ENCODE data around the gene ZNF33B.

Gene ZNF33B

DNA sequence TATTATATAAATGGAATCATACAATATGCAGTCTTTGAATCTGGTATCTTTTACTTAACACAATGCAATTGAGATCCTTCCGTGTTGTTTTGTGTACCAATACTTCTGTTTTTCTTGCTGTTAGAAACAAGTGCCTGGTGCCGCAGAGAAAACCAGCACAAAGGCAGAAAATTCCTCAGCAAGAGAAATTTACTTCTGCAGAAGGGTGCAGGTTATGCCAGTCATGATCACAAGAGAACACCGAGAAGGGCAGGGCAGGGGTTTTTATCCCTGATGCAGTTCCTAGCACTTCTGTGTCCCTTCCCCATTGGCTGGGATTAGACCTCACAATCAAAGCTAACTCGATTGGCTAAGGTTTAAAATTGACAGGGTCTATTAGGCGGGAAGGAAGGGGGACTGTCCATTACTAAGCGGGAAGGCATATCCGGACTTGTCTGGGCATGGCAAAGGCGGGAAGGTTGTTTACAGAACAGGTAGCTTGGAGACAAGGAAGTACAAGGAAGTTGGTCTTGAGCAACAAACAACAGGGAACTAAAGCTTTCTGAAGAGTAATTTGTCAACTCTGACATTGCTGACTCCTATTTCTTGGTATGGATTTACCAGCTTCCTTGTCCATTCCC lies 2.4 kb upstream of the ZNF33B start:
- H3K4me1 ChIP-seq (ENCODE audit: insufficient read depth, low read length), result peaks cover 12% of the 10 kb centered on the region
- H3K27me3 ChIP-seq (ENCODE audit: insufficient read depth, low read length), result peaks cover 2% of the 10 kb centered on the region
- H2AFZ ChIP-seq (ENCODE audit: low read depth, low read length), result no peak overlapping the region
- H3K4me3 ChIP-seq (ENCODE audit: low read length), result no peak overlapping the region
- no peaks in the 10 kb centered on the region for H3K36me3 ChIP-seq (ENCODE audit: insufficient read depth, low read length)
- H3K9me3 ChIP-seq (ENCODE audit: low read length), result no peaks in the 10 kb centered on the region

DNA sequence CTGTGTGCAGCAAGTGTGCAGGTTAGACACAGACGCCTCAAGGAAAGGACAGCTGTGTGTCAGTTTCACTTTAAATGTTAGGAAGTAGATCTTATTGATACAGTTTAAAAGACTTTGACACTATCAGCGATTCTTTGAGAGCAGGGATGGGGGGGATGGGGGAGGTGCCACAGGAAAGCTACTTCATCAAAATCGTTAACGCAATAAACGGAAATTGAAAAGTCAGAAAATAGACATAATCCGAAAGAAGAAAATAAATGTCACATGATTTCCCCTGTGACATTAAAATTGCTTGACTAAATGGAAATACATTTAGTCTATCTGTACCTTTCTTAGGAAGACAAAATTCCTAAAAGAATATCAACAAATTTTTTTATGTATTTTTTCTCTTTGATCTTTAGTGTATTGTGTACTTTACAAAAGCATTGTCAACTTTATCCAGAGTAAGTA lies 476 bp upstream of the ZNF33B start:
- Histone ChIP-seq H3K4me1 (ENCODE audit: insufficient read depth, low read length) (peaks cover 12% of the 10 kb centered on the region), H3K27me3 (ENCODE audit: insufficient read depth, low read length) (no peaks in the 10 kb centered on the region), H3K4me3 (ENCODE audit: low read length) (peak overlapping the region; percentile 80), H3K36me3 (ENCODE audit: insufficient read depth, low read length) (no peaks in the 10 kb centered on the region), H3K9me3 (ENCODE audit: low read length) (no peaks in the 10 kb centered on the region), H2AFZ (ENCODE audit: low read depth, low read length) (peak overlapping the region; percentile 84)

DNA sequence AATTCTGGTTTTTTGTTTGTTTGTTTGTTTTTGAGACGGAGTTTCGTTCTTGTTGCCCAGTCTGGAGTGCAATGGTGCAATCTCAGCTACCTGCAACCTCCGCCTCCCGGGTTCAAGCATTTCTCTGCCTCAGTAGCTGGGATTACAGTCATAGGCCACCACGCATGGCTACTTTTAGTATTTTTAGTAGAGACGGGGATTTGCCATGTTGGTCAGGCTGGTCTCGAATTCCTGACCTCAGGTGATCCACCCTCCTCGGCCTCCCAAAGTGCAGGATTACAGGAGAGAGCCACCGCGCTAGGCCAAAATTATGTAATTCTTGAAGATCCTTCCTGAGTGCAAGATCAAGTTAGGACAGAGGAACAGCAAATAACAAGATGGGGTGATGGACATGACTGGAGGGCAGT lies 719 bp downstream of the ZNF33B start:
- Histone ChIP-seq H3K27me3 (ENCODE audit: insufficient read depth, low read length) (no peaks in the 10 kb centered on the region), H3K4me3 (ENCODE audit: low read length) (peak overlapping the region; percentile 80), H3K4me1 (ENCODE audit: insufficient read depth, low read length) (peaks cover 12% of the 10 kb centered on the region), H2AFZ (ENCODE audit: low read depth, low read length) (peak overlapping the region; percentile 84), H3K36me3 (ENCODE audit: insufficient read depth, low read length) (peaks cover 7% of the 10 kb centered on the region), H3K9me3 (ENCODE audit: low read length) (no peaks in the 10 kb centered on the region)

- H2AFZ ChIP-seq (ENCODE audit: low read depth, low read length), result no peak overlapping the region
- H3K27me3 ChIP-seq (ENCODE audit: insufficient read depth, low read length), result no peaks in the 10 kb centered on the region
- H3K4me3 ChIP-seq (ENCODE audit: low read length), result peak overlapping the region; percentile 80
- no peaks in the 10 kb centered on the region for H3K9me3 ChIP-seq (ENCODE audit: low read length)
- H3K4me1 ChIP-seq (ENCODE audit: insufficient read depth, low read length), result peaks cover 12% of the 10 kb centered on the region
- peaks cover 11% of the 10 kb centered on the region for H3K36me3 ChIP-seq (ENCODE audit: insufficient read depth, low read length)
These were observed 1.2 kb downstream of the ZNF33B start for GRCh38 chr10:42637142-42637541.

- Histone ChIP-seq H3K27me3 (ENCODE audit: insufficient read depth, low read length) (no peaks in the 10 kb centered on the region), H2AFZ (ENCODE audit: low read depth, low read length) (no peak overlapping the region), H3K9me3 (ENCODE audit: low read length) (no peaks in the 10 kb centered on the region), H3K36me3 (ENCODE audit: insufficient read depth, low read length) (peaks cover 28% of the 10 kb centered on the region), H3K4me3 (ENCODE audit: low read length) (no peak overlapping the region), H3K4me1 (ENCODE audit: insufficient read depth, low read length) (peaks cover 12% of the 10 kb centered on the region)
These were observed 3.3 kb downstream of the ZNF33B start for GRCh38 chr10:42635098-42635497.

DNA sequence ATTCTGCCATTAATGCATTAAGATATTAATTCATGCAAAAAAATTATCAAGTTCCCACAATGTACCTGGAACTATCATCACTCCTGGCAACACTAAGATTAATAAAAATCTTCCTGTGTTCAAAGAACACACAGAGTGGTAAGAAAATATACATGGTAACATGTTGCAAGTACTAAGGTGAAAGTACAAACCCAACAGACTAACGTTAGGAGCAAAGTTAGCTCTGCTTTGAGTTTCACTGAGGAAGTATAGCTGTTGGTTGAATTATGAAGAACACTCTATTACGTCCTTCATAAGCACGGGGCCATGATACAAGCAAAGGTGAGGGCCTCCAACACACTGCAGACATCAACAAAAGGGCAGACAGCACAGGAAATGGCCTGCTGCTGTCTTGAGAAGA lies 5.8 kb downstream of the ZNF33B start:
- H2AFZ ChIP-seq (ENCODE audit: low read depth, low read length), result no peak overlapping the region
- H3K4me3 ChIP-seq (ENCODE audit: low read length), result no peak overlapping the region
- H3K4me1 ChIP-seq (ENCODE audit: insufficient read depth, low read length), result peaks cover 6% of the 10 kb centered on the region
- no peaks in the 10 kb centered on the region for H3K9me3 ChIP-seq (ENCODE audit: low read length)
- peaks cover 41% of the 10 kb centered on the region for H3K36me3 ChIP-seq (ENCODE audit: insufficient read depth, low read length)
- no peaks in the 10 kb centered on the region for H3K27me3 ChIP-seq (ENCODE audit: insufficient read depth, low read length)

GRCh38 chr10:42630537-42631134 lies 7.7 kb downstream of the ZNF33B start:
- H3K4me1 ChIP-seq (ENCODE audit: insufficient read depth, low read length), result no peaks in the 10 kb centered on the region
- H3K9me3 ChIP-seq (ENCODE audit: low read length), result no peaks in the 10 kb centered on the region
- no peaks in the 10 kb centered on the region for H3K27me3 ChIP-seq (ENCODE audit: insufficient read depth, low read length)
- H3K4me3 ChIP-seq (ENCODE audit: low read length), result no peak overlapping the region
- no peak overlapping the region for H2AFZ ChIP-seq (ENCODE audit: low read depth, low read length)
- H3K36me3 ChIP-seq (ENCODE audit: insufficient read depth, low read length), result peaks cover 41% of the 10 kb centered on the region

GRCh38 chr10:42623929-42624328 lies 14.4 kb downstream of the ZNF33B start:
- H3K4me1 ChIP-seq (ENCODE audit: insufficient read depth, low read length), result no peaks in the 10 kb centered on the region
- no peak overlapping the region for H2AFZ ChIP-seq (ENCODE audit: low read depth, low read length)
- no peaks in the 10 kb centered on the region for H3K27me3 ChIP-seq (ENCODE audit: insufficient read depth, low read length)
- peaks cover 2% of the 10 kb centered on the region for H3K9me3 ChIP-seq (ENCODE audit: low read length)
- H3K4me3 ChIP-seq (ENCODE audit: low read length), result no peak overlapping the region
- peaks cover 24% of the 10 kb centered on the region for H3K36me3 ChIP-seq (ENCODE audit: insufficient read depth, low read length)

- no peaks in the 10 kb centered on the region for H3K9me3 ChIP-seq (ENCODE audit: low read length)
- no peak overlapping the region for H3K4me3 ChIP-seq (ENCODE audit: low read length)
- no peaks in the 10 kb centered on the region for H3K4me1 ChIP-seq (ENCODE audit: insufficient read depth, low read length)
- H3K27me3 ChIP-seq (ENCODE audit: insufficient read depth, low read length), result no peaks in the 10 kb centered on the region
- peaks cover 16% of the 10 kb centered on the region for H3K36me3 ChIP-seq (ENCODE audit: insufficient read depth, low read length)
- no peak overlapping the region for H2AFZ ChIP-seq (ENCODE audit: low read depth, low read length)
These were observed 19.9 kb downstream of the ZNF33B start for GRCh38 chr10:42618424-42618823.

GRCh38 chr10:42615419-42615818 lies 23.0 kb downstream of the ZNF33B start:
- Histone ChIP-seq H3K4me3 (ENCODE audit: low read length) (no peak overlapping the region), H3K36me3 (ENCODE audit: insufficient read depth, low read length) (peaks cover 19% of the 10 kb centered on the region)

DNA sequence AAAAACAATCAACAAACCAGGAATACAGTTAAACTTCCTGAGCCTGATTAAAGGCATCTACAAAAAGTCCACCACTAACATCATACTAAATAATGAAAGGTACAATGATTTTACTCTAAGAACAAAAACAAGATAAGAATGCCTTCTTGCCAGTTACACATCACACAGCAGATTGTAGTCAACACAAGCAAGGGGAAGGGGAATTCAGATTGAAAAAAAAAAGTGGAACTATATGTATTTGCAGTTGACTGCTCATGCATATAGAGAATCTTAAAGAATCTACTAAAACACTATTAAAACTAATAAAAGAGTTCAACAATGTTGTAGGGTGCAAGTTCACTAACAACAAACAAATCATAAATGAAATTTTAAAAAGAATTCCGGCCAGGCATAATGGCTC lies 28.5 kb downstream of the ZNF33B start:
- Histone ChIP-seq H3K9me3 (ENCODE audit: low read length) (no peaks in the 10 kb centered on the region), H3K36me3 (ENCODE audit: insufficient read depth, low read length) (peaks cover 22% of the 10 kb centered on the region), H2AFZ (ENCODE audit: low read depth, low read length) (no peak overlapping the region), H3K4me1 (ENCODE audit: insufficient read depth, low read length) (no peaks in the 10 kb centered on the region), H3K27me3 (ENCODE audit: insufficient read depth, low read length) (no peaks in the 10 kb centered on the region), H3K4me3 (ENCODE audit: low read length) (no peak overlapping the region)

More at GRCh38 chr10:42615419-42615818, 23.0 kb downstream of the ZNF33B start:
- no peaks in the 10 kb centered on the region for H3K4me1 ChIP-seq (ENCODE audit: insufficient read depth, low read length)
- H3K27me3 ChIP-seq (ENCODE audit: insufficient read depth, low read length), result no peaks in the 10 kb centered on the region
- no peaks in the 10 kb centered on the region for H3K9me3 ChIP-seq (ENCODE audit: low read length)
- no peak overlapping the region for H2AFZ ChIP-seq (ENCODE audit: low read depth, low read length)

GRCh38 chr10:42598249-42598873 lies 40.0 kb downstream of the ZNF33B start:
- H2AFZ ChIP-seq (ENCODE audit: low read depth, low read length), result no peak overlapping the region
- no peak overlapping the region for H3K4me3 ChIP-seq (ENCODE audit: low read length)
- no peaks in the 10 kb centered on the region for H3K27me3 ChIP-seq (ENCODE audit: insufficient read depth, low read length)
- no peaks in the 10 kb centered on the region for H3K4me1 ChIP-seq (ENCODE audit: insufficient read depth, low read length)
- peaks cover 19% of the 10 kb centered on the region for H3K9me3 ChIP-seq (ENCODE audit: low read length)
- H3K36me3 ChIP-seq (ENCODE audit: insufficient read depth, low read length), result peaks cover 17% of the 10 kb centered on the region

DNA sequence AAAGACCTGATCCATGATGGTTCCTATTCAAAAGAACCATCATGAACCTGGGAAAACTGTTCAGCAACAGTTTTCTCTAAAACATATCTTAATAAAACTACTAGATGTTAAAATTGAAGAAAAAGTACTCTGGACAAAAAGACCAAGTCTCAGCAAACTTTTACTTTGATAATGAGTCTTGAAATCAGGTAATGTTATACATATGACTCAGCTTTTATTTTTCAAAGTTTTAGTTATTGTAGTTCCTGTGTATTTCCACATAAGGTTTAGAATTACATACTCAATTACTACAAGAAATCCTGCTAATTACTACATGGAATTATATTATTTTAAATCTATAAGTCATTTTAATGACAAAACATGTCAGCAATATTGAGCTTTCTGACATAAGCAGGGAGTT lies 42.2 kb downstream of the ZNF33B start:
- Histone ChIP-seq H3K36me3 (ENCODE audit: insufficient read depth, low read length) (peaks cover 36% of the 10 kb centered on the region), H2AFZ (ENCODE audit: low read depth, low read length) (no peak overlapping the region), H3K9me3 (ENCODE audit: low read length) (peaks cover 38% of the 10 kb centered on the region), H3K27me3 (ENCODE audit: insufficient read depth, low read length) (no peaks in the 10 kb centered on the region), H3K4me3 (ENCODE audit: low read length) (no peak overlapping the region), H3K4me1 (ENCODE audit: insufficient read depth, low read length) (no peaks in the 10 kb centered on the region)

All from neuron (in vitro differentiated cells).